HG03159 (cell line): ENCODE results near the gene SQSTM1.

Experiments used
- ATAC-seq: cut with Tn5 transposase; IDR thresholded peaks from one replicate; pipeline ENCODE4 v1.9.1; 2021; ENCODE audit warnings: mild to moderate bottlenecking, moderate library complexity; ENCODE audit not compliant: unreplicated experiment

SQSTM1 gene

GRCh38 chr5:179794171-179794570, 26.5 kb upstream of the SQSTM1 start:
- no peak for ATAC-seq

- no peak for ATAC-seq
Measured at GRCh38 chr5:179794575-179794974, 26.1 kb upstream of the SQSTM1 start.

GRCh38 chr5:179795049-179795862, 25.4 kb upstream of the SQSTM1 start:
- ATAC-seq, result no peak

GRCh38 chr5:179795863-179796833, 24.6 kb upstream of the SQSTM1 start:
- ATAC-seq, result peak; percentile 68

GRCh38 chr5:179796877-179797608, 23.7 kb upstream of the SQSTM1 start:
- ATAC-seq, result no peak

GRCh38 chr5:179797741-179798140, 23.0 kb upstream of the SQSTM1 start:
- ATAC-seq, result no peak

GRCh38 chr5:179798144-179798770, 22.4 kb upstream of the SQSTM1 start:
- no peak for ATAC-seq

- ATAC-seq, result no peak
Measured at GRCh38 chr5:179798771-179799643, 21.7 kb upstream of the SQSTM1 start.

- ATAC-seq, result no peak
Measured at GRCh38 chr5:179799644-179799973, 21.1 kb upstream of the SQSTM1 start.

- no peak for ATAC-seq
Measured at GRCh38 chr5:179800071-179800695, 20.5 kb upstream of the SQSTM1 start.

- ATAC-seq, result no peak
Measured at GRCh38 chr5:179800696-179801201, 20.0 kb upstream of the SQSTM1 start.

GRCh38 chr5:179801304-179802206, 19.1 kb upstream of the SQSTM1 start:
- no peak for ATAC-seq

- no peak for ATAC-seq
Measured at GRCh38 chr5:179802207-179802883, 18.4 kb upstream of the SQSTM1 start.

- no peak for ATAC-seq
Measured at GRCh38 chr5:179802950-179803562, 17.6 kb upstream of the SQSTM1 start.

GRCh38 chr5:179803651-179804554, 16.8 kb upstream of the SQSTM1 start:
- ATAC-seq, result no peak

GRCh38 chr5:179804555-179804947, 16.2 kb upstream of the SQSTM1 start:
- ATAC-seq, result no peak
